Tibial artery (tissue), 4 donors: Measurements from ENCODE around the gene STK38L.

Source experiments
- DNase-seq, 2 donors: peaks; one replicate each; pipeline ENCODE4 v3.0.0-alpha.2; 2019
- H3K27ac ChIP-seq, 2 donors: fragments of 200-600 bp; sonication (generic) in 1 of 2; 1 replicate in 1 of 2; 2 replicates in 1 of 2; pipeline ENCODE4 v1.5.1; 2018 to 2019; ENCODE audit warnings: mild to moderate bottlenecking in 1 of 2
- H3K27me3 ChIP-seq, 2 donors: fragments of 200-600 bp; sonication (generic) in 1 of 2; one replicate each; pipeline versions ENCODE4 v1.5.1 to v1.6.0; 2016 to 2019
- H3K36me3 ChIP-seq, 3 donors: fragments of 200-600 bp; sonication (generic) in 2 of 3; one replicate each; pipeline ENCODE4 v1.5.1; 2016 to 2019; ENCODE audit warnings: mild to moderate bottlenecking in 2 of 3
- H3K4me1 ChIP-seq, 4 donors: fragments of 200-600 bp; sonication (generic) in 2 of 4; 1 replicate in 3 of 4; 2 replicates in 1 of 4; pipeline ENCODE4 v1.5.1; 2016 to 2019
- H3K4me3 ChIP-seq, 2 donors: fragments of 200-600 bp; sonication (generic) in 1 of 2; 1 replicate in 1 of 2; 2 replicates in 1 of 2; pipeline ENCODE4 v1.5.1; 2018 to 2019; ENCODE audit warnings: mild to moderate bottlenecking in 2 of 2
- H3K9me3 ChIP-seq, 3 donors: fragments of 200-600 bp; sonication (generic) in 1 of 3; one replicate each; pipeline ENCODE4 v1.5.1; 2016 to 2019
- CTCF ChIP-seq, 2 experiments: fragments of 200-600 bp in 1 of 2; fragments of 450-650 bp in 1 of 2; IDR thresholded peaks; one replicate each; pipeline ENCODE4 v1.5.1; 2017 to 2019; ENCODE audit warnings: antibody characterized with exemption in 2 of 2, mild to moderate bottlenecking in 1 of 2, moderate library complexity in 1 of 2
- intact Hi-C: fragments of 100-400 bp; cut with DNase I; formaldehyde crosslinking; loops from one replicate; pipeline ENCODE4 v1.15.0; 2023; ENCODE audit warnings: low total_unique reads

The STK38L gene

DNA sequence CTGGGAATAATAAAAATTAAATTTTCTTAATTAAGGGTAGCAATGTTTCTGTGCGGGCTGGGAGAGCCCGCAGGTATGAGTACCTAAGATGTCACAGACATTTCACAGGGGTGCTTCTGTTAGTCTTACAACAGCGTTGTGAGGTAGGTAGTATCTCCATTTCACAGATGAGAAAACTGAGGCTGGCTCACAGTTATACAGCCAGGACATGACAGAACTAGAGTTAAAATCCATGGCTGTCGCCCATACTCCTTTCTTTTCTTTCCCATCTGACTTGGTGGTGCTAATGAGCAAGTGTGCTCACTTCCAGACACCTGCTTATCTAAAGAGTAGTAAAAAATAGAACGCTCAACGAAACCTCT lies 90.6 kb downstream of the STK38L start:
- no peak overlapping the region for H3K27ac ChIP-seq
- no peaks in the 10 kb centered on the region for H3K27me3 ChIP-seq
- H3K4me1 ChIP-seq = peaks cover 0 to 40% (median 18%) of the 10 kb centered on the region in 4 donors
- intact Hi-C loops = no loop called here
- H3K9me3 ChIP-seq = no peaks in the 10 kb centered on the region
- TF ChIP-seq CTCF (IDR thresholded peaks at IDR 0.05) = no peak
- H3K4me3 ChIP-seq = no peak overlapping the region
- DNase-seq = no peak
- no peaks in the 10 kb centered on the region for H3K36me3 ChIP-seq

DNA sequence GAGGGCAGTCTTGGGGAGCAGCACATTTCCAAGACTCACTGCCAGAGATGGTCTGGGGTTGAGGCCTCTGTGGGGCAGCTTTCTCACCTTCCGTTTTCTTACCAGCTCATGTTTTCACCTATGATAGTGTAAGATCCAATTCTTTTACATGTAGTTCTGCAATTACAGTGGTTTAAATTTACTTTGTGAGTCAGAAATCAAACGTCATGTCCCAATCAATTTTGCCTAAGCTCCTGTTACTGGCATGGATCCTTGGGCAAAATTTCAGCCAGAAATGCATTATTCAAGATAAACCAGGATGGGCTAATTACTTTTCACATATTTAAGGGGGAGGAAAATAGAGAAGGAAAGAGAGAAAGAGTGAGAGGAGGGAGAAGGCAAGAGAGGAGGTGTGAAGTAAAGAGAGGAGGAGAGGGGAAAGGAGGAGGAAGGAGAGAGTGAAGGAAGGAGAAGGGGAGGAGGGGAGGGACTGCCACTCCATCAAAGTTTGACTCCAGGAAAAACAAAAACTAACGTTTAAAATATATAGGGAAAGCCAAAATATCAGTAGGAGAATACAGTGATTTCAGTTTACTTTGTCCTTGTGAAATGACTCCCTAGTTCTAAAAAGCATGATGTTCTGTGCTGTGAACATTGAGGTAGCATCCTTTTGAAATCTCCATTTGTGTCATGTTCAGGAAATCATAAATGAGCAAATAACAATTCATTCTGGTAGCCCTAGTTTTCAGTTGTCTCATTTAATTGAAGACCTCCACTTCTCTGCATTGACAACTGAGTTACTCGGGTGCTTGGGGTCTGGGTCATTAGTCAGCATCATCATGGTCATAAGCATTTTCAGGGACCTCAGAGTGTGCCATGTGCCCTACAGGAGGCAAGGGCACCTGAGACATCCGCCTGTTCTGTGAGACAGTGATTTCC lies 91.5 kb downstream of the STK38L start:
- Histone ChIP-seq H3K27ac (peak overlapping the region in 1 of 2 donors; percentile 8), H3K4me1 (peaks cover 0 to 39% (median 17%) of the 10 kb centered on the region in 4 donors), H3K36me3 (no peaks in the 10 kb centered on the region), H3K27me3 (no peaks in the 10 kb centered on the region), H3K9me3 (no peaks in the 10 kb centered on the region), H3K4me3 (no peak overlapping the region)
- DNase-seq = no peak
- intact Hi-C loops = no loop called here
- TF ChIP-seq CTCF (IDR thresholded peaks at IDR 0.05) = no peak

GRCh38 chr12:27336282-27336653 lies 92.2 kb downstream of the STK38L start:
- H3K9me3 ChIP-seq = no peaks in the 10 kb centered on the region
- H3K27ac ChIP-seq = no peak overlapping the region
- DNase-seq = no peak
- no peaks in the 10 kb centered on the region for H3K36me3 ChIP-seq
- intact Hi-C loops = no loop called here
- no peaks in the 10 kb centered on the region for H3K27me3 ChIP-seq
- H3K4me3 ChIP-seq = no peak overlapping the region
- H3K4me1 ChIP-seq = peaks cover 0 to 32% (median 11%) of the 10 kb centered on the region in 4 donors
- TF ChIP-seq CTCF (IDR thresholded peaks at IDR 0.05) = no peak

GRCh38 chr12:27337376-27337775 lies 93.3 kb downstream of the STK38L start:
- Histone ChIP-seq H3K4me3 (no peak overlapping the region), H3K27ac (no peak overlapping the region), H3K36me3 (no peaks in the 10 kb centered on the region), H3K4me1 (peaks cover 0 to 22% (median 2%) of the 10 kb centered on the region in 4 donors), H3K27me3 (no peaks in the 10 kb centered on the region), H3K9me3 (no peaks in the 10 kb centered on the region)
- intact Hi-C loops = no loop called here
- no peak for DNase-seq
- TF ChIP-seq CTCF (IDR thresholded peaks at IDR 0.05) = no peak

- Histone ChIP-seq H3K27me3 (no peaks in the 10 kb centered on the region), H3K36me3 (no peaks in the 10 kb centered on the region), H3K9me3 (no peaks in the 10 kb centered on the region), H3K4me1 (peaks cover 0 to 18% (median 0%) of the 10 kb centered on the region in 4 donors), H3K27ac (no peak overlapping the region), H3K4me3 (no peak overlapping the region)
- no peak for DNase-seq
- intact Hi-C loops = no loop called here
- no peak for TF ChIP-seq CTCF (IDR thresholded peaks at IDR 0.05)
Measured at GRCh38 chr12:27338473-27338872, 94.4 kb downstream of the STK38L start.
